ENCODE data around the gene UBE2E1. TPM values are rescaled to one million over a fixed set of nuclear protein-coding genes. Genes with fewer than 3 reads are reported as not detected.

The UBE2E1 gene
- total RNA-seq, 1 donor from 2014 or later = 72.6 TPM

DNA sequence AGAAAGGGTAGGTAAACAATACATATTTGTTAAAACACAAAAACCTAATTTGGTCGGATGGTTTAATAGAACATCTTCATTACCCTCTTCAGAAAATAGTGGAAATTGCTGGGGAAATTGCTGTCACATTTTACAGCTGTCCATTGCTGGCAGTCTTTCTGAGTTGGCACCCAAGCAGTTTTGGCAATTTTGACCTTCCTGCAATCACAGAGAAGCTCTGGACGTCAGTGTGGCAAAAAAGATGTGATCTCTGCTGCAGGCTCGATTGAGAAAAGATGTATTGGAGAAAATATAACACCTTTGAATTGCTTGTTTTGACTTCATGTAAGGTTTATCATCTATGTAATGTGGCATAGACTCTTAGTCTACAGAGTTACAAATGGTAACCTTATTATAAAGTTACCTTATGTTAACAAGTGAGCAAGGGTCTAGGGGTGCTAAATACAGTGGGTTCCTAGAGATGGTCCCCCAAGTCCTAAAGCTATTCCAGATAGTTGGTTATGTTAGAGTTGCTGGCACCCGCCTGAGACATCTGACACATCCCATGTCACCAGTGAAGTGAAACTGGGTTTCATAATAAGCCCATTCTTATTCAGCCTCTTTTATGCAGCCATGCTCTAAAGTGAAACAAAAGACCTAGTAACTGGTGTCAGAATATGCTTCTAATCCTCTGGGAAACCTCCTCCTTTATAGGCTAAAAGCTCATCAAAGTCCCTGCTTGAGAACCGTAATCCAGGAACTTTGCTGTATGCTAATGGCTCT, 14.0 kb downstream of the UBE2E1 start:
- H3K4me3 Mint-ChIP-seq = no peak overlapping the region
- peaks cover 30% of the 10 kb centered on the region for H3K36me3 Mint-ChIP-seq (ENCODE audit: low read depth)
- peaks cover 26% of the 10 kb centered on the region for H3K4me1 Mint-ChIP-seq
- no peak overlapping the region for H3K27ac Mint-ChIP-seq
- no peak for DNase-seq
- H3K27me3 Mint-ChIP-seq = no peaks in the 10 kb centered on the region
- H3K9me3 Mint-ChIP-seq = no peaks in the 10 kb centered on the region
- intact Hi-C loops (cut with micrococcal nuclease) = no loop called here

DNA sequence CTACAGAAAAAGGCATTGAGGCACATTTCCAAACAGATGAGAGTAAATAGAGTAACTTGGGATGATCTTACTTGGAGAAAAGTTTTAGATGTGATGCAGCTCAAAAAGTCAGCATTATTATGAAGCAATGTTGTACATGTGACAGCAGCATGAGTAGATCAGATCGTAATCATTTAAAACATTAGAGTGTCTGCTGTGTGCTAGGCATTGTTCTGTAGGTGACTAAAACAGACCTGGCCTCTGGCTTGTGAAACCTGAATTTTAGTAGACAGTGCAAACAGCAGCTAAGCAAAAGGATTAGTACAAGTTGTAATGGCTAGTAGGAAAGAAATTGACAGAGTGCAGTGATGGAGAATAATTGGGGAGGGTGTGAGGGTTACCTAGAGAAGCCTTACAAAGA, 15.1 kb downstream of the UBE2E1 start:
- no peaks in the 10 kb centered on the region for H3K9me3 Mint-ChIP-seq
- no peaks in the 10 kb centered on the region for H3K27me3 Mint-ChIP-seq
- no peak for DNase-seq
- H3K27ac Mint-ChIP-seq = no peak overlapping the region
- H3K4me3 Mint-ChIP-seq = no peak overlapping the region
- peaks cover 27% of the 10 kb centered on the region for H3K36me3 Mint-ChIP-seq (ENCODE audit: low read depth)
- peaks cover 27% of the 10 kb centered on the region for H3K4me1 Mint-ChIP-seq
- intact Hi-C loops (cut with micrococcal nuclease) = no loop called here

DNA sequence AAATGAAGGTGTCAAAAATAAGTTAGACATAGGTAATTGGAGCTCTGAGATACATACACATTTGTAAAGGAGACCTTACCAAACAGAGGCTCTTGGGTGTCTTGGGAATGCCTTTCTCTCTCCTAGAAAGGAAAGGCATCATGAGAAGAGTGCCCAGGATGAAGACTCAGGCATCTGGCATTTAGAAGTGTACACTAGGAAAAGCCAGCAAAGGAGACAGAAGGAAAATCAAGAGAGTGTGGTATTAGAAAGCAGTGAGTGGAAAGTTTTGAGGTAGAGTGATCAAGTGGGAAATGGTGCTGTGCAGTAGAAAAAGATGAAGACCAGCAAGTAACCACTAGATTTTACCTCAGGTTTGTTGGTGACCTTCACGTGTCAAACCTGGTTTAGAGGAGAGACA, 16.1 kb downstream of the UBE2E1 start:
- Mint-ChIP-seq H3K4me3 (no peak overlapping the region), H3K9me3 (no peaks in the 10 kb centered on the region), H3K27me3 (no peaks in the 10 kb centered on the region), H3K4me1 (peaks cover 26% of the 10 kb centered on the region), H3K27ac (no peak overlapping the region), H3K36me3 (ENCODE audit: low read depth) (peaks cover 26% of the 10 kb centered on the region)
- intact Hi-C loops (cut with micrococcal nuclease) = no loop called here
- DNase-seq = no peak

DNA sequence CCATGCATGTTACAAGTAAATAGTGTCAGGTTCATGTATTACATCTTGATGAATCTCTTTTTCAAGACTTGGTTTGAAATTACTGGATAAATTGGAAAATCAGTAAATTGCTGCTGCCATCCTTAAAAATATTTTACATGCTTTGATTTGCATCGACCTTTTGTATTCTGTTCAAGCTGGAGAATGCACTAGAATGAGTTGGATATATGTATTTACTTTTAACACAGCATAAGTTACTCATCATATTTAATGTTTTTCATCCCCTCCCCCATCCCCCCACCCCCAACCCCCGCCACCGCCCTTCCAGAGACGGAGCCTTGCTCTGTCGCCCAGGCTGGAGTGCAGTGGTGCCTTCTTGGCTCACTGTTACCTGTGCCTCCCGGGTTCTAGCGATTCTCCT, 16.8 kb downstream of the UBE2E1 start:
- peaks cover 24% of the 10 kb centered on the region for H3K36me3 Mint-ChIP-seq (ENCODE audit: low read depth)
- no peak for DNase-seq
- H3K9me3 Mint-ChIP-seq = no peaks in the 10 kb centered on the region
- peaks cover 24% of the 10 kb centered on the region for H3K4me1 Mint-ChIP-seq
- H3K4me3 Mint-ChIP-seq = no peak overlapping the region
- no peak overlapping the region for H3K27ac Mint-ChIP-seq
- intact Hi-C loops (cut with micrococcal nuclease) = no loop called here
- no peaks in the 10 kb centered on the region for H3K27me3 Mint-ChIP-seq

DNA sequence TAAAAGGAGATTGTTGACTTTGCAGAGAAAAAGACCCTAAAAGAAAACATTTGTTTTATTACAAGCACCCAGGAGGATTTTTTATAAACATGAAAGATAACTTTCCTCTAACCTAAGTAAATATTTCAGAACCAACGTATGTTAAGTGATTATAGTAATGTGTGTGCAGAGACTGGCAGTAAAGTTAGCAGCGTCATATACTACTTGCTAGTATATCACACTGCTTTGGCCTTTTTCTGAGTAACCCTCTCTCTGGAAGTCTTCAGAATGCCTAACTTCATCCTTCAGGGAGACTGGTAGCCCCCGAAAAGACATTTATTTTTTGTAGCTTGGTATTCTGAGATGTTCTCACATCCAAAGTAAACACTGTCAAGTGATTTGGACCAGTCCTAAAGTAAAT, 17.9 kb downstream of the UBE2E1 start:
- Mint-ChIP-seq H3K9me3 (no peaks in the 10 kb centered on the region), H3K4me1 (peaks cover 19% of the 10 kb centered on the region), H3K4me3 (no peak overlapping the region), H3K27me3 (no peaks in the 10 kb centered on the region), H3K36me3 (ENCODE audit: low read depth) (peaks cover 20% of the 10 kb centered on the region), H3K27ac (no peak overlapping the region)
- no peak for DNase-seq
- intact Hi-C loops (cut with micrococcal nuclease) = no loop called here

DNA sequence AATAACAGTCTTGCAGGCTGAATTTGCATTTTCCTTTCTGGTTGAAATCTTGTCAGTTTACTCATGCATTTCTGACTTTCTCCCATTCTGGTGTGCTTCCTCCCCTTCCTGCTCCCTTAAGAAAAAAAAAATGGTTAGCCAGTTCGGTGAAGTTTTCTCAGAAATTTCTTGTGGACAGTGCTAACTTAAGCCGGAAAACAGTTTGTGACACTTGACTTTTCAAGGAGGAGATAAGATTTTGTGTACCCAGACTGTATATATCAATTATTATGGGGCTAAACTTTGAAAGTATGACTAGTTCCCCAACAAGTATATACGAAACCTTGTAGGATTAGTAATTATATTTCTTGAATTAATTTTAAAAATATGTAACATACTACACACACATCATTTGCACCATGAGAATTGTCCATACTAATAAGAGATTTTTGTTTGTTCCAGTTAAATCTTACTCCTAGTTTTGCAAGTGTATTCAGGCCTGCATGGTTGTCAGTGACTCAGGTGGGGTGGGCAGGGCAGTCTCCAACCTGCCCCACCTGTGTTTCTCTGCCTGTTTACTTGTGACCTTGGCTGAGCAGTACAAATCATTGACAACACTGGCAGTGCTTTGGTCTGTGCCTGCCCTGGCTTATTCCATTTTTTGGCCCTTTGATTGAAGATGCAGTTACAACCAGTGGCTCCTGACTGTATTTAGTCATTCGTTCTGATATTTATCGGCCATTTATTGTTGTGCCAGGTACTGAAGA, 19.1 kb downstream of the UBE2E1 start:
- H3K36me3 Mint-ChIP-seq (ENCODE audit: low read depth) = peaks cover 18% of the 10 kb centered on the region
- intact Hi-C loops (cut with micrococcal nuclease) = no loop called here
- no peaks in the 10 kb centered on the region for H3K9me3 Mint-ChIP-seq

DNA sequence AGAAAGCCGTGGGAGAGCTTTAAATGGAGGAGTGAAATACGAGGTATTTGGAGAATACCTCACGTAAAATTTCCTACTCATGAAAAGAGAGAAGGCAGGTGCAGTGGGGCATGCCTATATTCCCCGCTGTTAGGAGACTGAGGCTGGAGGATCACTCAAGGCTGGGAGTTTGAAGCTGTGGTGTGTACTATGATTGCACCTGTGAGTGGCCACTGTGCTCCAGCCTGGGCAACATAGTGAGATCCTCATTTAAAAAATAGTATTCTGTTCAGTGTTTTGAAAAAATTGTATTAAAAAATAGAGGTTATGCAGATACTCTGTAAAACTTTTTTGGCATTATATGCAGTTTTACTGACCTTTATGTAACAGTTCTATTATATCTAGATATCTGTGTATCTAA, 20.0 kb downstream of the UBE2E1 start:
- Mint-ChIP-seq H3K27ac (no peak overlapping the region), H3K4me3 (no peak overlapping the region), H3K27me3 (no peaks in the 10 kb centered on the region), H3K36me3 (ENCODE audit: low read depth) (peaks cover 18% of the 10 kb centered on the region), H3K4me1 (peaks cover 27% of the 10 kb centered on the region), H3K9me3 (no peaks in the 10 kb centered on the region)
- DNase-seq = no peak
- intact Hi-C loops (cut with micrococcal nuclease) = no loop called here

More for the DNA sequence above, 19.1 kb downstream of the UBE2E1 start:
- no peak for DNase-seq
- H3K4me3 Mint-ChIP-seq = no peak overlapping the region
- no peaks in the 10 kb centered on the region for H3K27me3 Mint-ChIP-seq
- no peak overlapping the region for H3K27ac Mint-ChIP-seq
- H3K4me1 Mint-ChIP-seq = peaks cover 20% of the 10 kb centered on the region

DNA sequence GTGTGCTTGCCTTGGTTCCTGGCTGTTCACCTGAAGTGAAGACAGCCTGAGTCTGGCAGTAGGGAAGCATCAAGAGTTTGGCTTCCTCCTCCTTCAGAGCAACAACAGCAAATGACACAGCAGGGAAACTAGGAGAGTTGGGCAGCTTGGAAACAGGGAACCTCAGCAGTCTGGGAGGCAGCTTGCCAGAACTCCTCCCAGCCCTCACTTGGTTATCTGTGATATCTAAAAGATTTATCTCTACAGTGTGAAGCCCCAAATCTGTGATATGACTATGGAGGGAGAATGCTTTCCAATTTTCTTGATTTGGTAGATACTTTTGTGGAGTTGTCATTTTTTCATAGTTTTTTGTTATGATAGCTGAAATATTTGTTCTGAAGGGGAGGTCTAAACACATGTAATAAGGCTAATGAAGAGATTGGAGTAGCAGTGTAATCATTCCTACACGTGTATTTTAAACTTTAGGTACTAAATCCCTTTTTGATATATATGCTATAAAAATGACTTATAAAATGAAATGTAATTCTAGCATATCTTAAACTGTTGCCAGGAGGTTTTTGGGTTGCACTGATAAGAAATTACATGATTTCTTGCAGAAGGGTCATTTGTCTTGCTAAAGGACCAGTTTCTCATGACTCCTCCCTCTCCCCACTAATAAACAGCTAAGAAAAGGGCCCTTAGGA, 20.8 kb downstream of the UBE2E1 start:
- Mint-ChIP-seq H3K36me3 (ENCODE audit: low read depth) (peaks cover 18% of the 10 kb centered on the region), H3K27ac (no peak overlapping the region), H3K4me3 (no peak overlapping the region), H3K9me3 (no peaks in the 10 kb centered on the region), H3K27me3 (no peaks in the 10 kb centered on the region), H3K4me1 (peaks cover 28% of the 10 kb centered on the region)
- intact Hi-C loops (cut with micrococcal nuclease) = no loop called here
- no peak for DNase-seq

DNA sequence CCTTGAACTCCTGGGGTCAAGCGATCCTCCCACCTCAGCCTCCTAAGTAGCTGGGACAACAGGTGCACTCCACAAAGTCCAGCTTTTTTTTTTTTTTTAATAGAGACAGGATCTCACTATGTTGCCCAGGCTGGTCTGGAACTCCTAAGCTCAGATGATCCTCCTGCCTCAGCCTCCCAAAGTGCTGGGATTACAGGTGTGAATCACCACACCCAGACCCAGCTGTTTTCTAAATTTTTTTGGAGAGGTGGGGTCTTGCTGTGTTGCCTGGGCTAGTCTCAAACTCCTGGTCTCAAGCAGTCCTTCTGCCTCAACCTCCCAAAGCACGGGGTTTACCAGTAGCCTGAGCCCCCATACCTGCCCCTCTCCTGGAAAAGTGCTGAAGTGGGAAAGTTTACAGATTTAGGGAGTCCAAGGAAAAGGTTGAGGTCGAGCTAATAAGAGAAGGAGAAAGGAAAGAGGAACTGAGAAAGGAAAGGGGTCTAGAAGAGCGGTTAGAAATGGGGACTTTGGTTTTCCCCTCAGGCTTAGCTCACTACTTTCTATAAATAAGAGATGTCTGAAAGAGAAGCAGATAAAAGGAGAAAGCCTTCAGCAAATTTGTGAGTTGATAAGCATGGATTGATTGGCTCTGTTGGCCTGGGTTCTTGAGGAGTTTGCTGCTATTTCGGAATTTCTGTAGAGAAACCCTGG, 23.6 kb downstream of the UBE2E1 start:
- no peak overlapping the region for H3K27ac Mint-ChIP-seq
- intact Hi-C loops (cut with micrococcal nuclease) = no loop called here
- peaks cover 25% of the 10 kb centered on the region for H3K4me1 Mint-ChIP-seq
- no peaks in the 10 kb centered on the region for H3K27me3 Mint-ChIP-seq
- H3K9me3 Mint-ChIP-seq = no peaks in the 10 kb centered on the region
- H3K36me3 Mint-ChIP-seq (ENCODE audit: low read depth) = peaks cover 10% of the 10 kb centered on the region
- DNase-seq = no peak
- H3K4me3 Mint-ChIP-seq = no peak overlapping the region

DNA sequence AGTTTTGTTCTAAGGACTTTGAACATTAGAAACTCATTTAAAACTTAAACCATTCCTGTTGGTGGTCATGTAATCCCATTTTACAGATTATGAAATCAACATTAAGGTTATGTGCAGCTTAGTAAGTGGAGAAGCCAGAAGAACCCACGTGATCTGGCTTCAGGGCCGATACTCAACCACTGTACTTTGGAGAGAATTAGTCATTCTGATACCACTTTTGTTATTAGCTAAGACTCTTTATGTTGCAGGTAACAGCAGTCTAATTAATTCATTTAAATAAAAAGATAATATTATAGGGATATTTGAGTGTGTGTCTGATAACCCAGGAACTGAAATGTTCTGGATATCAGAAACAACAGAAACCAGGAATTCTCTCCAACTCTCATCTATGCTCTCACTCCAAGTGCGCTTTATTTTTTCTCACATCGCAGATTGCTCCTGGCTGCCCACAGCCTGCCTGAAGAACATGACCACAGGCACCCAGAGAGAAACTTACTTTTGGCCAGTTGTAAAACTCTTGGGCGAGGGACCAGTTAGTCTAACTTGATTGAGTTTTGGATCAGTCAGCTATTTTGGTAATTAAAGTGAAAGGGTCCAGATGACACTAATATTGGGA, 25.2 kb downstream of the UBE2E1 start:
- Mint-ChIP-seq H3K4me3 (no peak overlapping the region), H3K27ac (no peak overlapping the region), H3K36me3 (ENCODE audit: low read depth) (peaks cover 8% of the 10 kb centered on the region), H3K9me3 (no peaks in the 10 kb centered on the region), H3K27me3 (no peaks in the 10 kb centered on the region), H3K4me1 (peaks cover 18% of the 10 kb centered on the region)
- DNase-seq = no peak
- intact Hi-C loops (cut with micrococcal nuclease) = loop anchor here (2.0 kb wide), 1 partner anchor 20 kb away; no protein-coding TSS in a partner anchor

DNA sequence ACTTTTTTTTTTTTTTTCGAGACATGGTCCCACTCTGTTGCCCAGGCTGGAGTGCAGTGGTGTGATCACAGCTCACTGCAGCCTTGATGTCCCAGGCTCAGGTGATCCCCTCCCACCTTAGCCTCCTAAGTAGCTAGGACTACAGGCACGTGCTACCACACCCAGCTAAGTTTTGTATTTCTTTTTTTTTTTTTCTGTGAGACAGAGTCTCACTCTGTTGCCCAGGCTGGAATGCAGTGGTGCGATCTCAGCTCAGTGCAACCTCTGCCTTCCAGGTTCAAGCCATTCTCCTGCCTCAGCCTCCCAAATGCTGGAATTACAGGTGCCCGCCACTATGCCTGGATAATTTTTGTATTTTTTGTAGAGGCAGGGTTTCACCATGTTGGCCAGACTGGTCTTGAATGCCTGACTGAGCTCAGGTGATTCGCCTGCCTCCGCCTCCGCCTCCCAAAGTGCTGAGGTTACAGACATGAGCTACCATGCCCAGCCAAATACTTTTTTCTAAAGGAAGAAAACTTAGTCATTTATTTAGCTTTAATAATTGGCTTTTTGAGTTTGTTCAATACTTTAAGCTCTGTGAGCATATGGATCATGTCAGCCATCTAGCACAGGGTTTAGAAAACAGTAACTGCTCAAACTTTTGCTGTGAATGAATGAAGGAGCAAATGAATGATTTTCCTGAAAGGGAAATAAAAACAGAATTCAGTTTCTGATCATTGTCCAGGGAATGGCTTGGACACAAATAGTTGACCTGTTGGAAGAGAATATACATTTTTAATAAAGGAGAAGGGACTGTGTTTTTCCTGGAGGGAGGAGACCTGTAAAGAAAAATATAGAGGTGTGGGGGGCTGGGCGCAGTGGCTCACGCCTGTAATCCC, 26.0 kb downstream of the UBE2E1 start:
- intact Hi-C loops (cut with micrococcal nuclease) = loop anchor here (2.0 kb wide), 1 partner anchor 21 kb away; no protein-coding TSS in a partner anchor
- Mint-ChIP-seq H3K4me3 (no peak overlapping the region), H3K4me1 (peaks cover 18% of the 10 kb centered on the region), H3K27me3 (no peaks in the 10 kb centered on the region), H3K9me3 (no peaks in the 10 kb centered on the region), H3K27ac (no peak overlapping the region), H3K36me3 (ENCODE audit: low read depth) (peaks cover 4% of the 10 kb centered on the region)
- DNase-seq = no peak

DNA sequence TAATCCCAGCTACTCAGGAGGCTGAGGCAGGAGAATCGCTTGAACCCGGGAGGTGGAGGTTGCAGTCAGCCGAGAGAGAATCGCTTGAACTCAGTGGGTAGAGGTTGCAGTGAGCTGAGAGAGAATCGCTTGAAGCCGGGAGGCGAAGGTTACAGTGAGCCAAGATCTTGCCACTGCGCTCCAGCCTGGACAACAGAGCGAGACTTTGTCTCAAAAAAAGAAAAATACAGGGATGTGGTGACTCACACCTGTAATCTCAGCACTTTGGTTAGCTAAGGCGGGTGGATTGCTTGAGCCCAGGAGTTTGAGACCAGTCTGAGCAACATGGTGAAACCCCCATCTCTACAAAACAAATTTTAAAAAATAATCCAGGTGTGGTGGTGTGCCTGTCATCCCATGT, 26.8 kb downstream of the UBE2E1 start:
- intact Hi-C loops (cut with micrococcal nuclease) = no loop called here
- DNase-seq = no peak
- H3K36me3 Mint-ChIP-seq (ENCODE audit: low read depth) = peaks cover 4% of the 10 kb centered on the region
- H3K27ac Mint-ChIP-seq = no peak overlapping the region
- H3K27me3 Mint-ChIP-seq = no peaks in the 10 kb centered on the region
- H3K9me3 Mint-ChIP-seq = no peaks in the 10 kb centered on the region
- peaks cover 18% of the 10 kb centered on the region for H3K4me1 Mint-ChIP-seq
- no peak overlapping the region for H3K4me3 Mint-ChIP-seq
